GM21390 (cell line): Measurements from ENCODE around the gene ZNF892.
"Not testable (repeated sequence)": the region's sequence is repeated elsewhere in the genome, so short reads cannot be mapped to it uniquely, and the experiment has no call there.

ENCODE experiments used
- ATAC-seq: cut with Tn5 transposase; IDR thresholded peaks from one replicate; pipeline ENCODE4 v1.9.1; 2021; ENCODE audit not compliant: unreplicated experiment

ZNF892 gene

DNA sequence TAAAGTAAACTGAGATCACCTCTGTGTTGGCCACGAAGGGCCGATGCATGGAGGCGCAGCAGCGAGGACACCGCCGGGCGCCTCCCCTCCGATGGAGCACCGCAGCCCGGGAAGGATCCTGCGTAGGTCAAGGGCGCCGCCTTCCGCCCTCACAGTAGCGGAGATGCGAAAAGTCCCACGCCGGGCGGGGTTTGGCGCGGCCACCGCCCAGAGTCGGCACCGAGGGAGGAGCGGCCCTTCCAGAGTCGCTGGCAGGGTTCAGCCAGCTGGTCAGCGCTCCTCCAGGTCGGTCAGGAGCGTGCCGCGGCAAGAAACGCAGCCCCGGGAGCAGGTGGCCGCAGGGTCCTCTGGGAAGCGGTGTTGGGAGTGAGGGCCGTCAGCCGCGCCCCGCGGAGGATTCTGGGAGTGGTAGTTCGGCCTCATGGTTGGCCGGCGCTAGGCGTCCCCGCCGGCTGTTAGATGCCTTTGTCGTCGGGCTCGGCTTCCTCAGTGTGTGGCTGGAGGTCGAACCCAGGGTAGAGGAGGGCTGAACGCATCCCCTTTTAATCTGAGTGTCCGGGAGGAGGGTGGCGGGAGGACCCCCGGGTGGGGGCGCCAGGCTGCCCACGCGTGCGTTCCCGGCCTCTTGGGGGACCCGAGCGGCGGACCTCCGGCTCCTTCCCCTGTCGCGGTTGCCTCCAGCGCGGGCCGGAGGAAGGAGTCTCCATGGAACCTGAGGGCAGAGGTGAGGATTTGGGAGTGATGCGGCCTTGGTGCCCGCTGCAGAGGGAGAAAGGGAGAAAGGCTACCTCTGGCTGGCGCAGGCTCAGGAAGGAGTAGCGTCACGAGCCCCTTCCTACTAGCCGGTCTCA lies at the start of gene ZNF892:
Gene ZNF892 (plus strand): TSS at position 411 of the 851 bp plus-strand sequence. CDS start 295 bp downstream, at position 706.
- ATAC-seq: peak; percentile 97

DNA sequence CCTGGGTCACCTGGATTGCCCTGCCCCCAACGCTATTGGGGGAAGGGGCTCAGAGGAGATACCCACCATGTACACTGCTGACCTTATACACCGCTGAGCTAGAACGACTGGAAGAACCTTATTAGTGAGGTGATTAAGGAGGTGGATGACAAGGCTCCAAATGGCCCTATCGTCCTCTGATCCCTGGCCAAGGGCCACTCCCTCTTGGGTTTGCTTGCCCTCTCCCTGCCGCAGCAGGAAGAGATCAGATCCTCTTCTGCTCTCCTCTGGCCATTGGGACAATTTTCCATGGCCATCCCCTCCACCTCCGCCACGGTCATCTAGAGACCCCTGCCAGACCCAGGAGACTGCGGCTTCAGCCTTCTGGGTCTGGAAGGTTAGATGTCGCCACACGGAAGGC lies 48.9 kb upstream of the ZNF892 start:
- no peak for ATAC-seq

DNA sequence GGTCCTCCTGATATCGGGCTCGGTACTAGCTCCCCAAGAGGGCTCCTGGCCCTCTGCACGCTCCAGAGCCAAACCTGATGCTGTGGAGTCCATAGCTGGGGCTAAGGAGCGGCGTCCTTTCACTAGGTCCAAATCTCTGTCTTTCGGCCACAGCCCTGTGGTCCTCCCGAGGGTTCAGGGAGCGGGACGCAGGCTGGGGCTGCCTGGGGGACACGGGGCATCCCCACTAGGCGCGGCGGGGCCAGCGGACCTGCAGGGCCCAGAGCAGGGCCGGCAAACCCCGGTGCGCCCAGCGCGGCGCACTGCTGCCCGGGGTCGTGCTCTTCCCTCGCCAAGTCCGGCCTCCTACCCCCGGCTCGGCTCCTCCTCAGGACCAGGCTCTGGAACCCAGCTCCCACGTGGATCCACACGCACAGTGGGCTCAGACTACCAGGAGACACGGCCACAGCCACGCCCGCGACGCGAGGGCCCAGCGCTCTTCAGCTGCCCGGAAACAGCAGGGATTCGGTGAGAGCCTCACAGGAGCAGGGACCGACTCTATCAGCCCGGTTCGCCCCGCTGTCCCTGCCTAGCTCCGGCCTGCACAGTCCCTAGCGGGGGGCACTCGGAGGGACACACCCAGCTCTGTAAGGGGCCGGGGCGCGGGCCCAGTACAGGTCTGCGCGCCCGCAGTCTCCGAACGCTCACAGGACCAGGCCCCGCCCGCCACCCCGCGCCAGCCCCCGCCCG lies 48.3 kb upstream of the ZNF892 start:
- ATAC-seq: peak; percentile 51

DNA sequence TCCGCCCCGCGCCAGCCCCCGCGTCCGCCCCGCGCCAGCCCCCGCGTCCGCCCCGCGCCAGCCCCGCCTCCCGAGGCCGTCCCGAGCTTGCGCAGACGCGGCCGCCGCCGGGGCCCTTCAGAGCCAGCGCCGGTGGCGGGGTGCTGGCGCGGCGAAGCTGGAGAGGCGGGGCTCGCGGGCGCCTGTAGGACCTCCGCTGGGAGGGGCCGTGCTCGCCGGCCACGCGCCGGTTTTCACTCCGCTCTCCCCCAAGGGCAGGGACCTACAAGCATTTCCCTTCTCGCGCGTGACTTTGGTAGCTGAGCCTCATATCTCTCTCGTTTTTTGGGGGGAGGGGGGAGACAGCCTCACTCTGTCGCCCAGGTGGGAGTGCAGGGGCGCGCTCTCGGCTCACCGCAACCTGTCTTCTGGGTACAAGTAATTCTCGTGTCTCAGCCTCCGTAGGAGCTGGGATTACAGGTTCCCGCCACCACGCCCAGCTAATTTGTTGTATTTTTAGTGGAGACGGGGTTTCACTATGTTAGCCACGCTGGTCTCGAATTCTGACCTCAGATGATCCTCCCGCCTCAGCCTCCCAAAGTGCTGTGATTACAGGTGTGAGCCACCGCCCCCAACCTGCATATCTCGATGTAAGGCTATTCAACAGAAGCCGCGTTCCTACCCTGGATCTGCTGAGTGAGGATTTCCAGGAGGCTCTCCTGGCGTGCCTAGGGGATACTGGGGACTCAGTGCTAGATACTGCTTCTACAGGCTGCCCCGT lies 47.5 kb upstream of the ZNF892 start, which contains the start of gene ZNF514:
Gene ZNF514 (minus strand): TSS at position 159 of the 760 bp plus-strand sequence. CDS start 6,595 bp downstream, outside the sequence.
- ATAC-seq: peak; percentile 90

DNA sequence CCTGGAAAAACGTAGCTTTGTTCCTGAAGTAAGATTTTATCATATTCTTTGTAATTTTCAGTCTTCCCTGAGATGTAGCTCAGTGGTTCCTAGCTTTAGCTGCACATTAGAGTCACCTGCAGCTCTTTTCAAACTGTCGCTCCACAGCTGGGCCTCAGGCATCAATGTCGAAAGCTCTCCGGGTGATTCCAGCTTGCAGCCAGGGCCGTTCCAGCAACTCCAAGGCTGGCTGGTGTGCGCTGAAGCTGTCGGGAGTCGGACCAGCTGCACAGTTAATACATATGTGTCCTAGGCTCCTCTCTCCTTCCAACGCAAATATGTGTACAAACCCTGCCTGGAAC lies 42.3 kb upstream of the ZNF892 start:
- peak; percentile 18 for ATAC-seq

DNA sequence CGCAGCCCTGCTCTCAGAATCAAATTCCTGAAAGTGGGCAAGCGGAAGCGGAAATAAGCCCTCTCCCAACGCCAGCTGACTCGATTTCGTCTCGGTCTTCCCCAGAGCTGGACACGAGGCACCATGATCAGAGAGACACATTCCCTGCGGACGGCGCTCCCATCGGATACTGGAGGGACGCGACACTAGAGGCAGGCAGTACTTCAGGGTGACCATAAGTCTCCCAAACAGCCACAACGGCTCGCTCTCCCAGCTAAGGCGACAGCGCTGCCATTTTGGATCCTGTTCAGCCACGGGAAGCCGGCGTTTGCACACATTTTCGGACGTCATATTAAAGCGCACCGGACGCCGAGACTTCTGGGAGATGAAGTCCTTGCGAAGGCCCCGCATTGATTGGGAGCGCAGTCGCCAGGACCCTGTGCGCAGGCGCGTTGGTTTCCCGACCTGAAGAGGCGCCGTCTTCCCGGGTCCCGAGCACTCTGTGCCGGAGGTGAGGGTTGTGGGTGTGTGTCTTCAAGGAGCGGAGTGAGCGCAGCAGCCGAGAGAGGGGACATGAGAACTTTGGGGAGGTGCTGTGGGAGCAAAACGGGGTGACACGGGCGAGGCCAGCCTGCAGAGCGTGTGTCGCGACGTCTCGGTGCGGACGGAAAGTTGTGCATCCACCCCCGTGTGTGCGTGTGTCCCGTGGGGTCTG lies 41.8 kb upstream of the ZNF892 start, which contains the start of gene ZNF2:
Gene ZNF2 (plus strand): TSS at position 439 of the 694 bp plus-strand sequence. CDS start 10,418 bp downstream, outside the sequence.
- peak; percentile 88 for ATAC-seq

DNA sequence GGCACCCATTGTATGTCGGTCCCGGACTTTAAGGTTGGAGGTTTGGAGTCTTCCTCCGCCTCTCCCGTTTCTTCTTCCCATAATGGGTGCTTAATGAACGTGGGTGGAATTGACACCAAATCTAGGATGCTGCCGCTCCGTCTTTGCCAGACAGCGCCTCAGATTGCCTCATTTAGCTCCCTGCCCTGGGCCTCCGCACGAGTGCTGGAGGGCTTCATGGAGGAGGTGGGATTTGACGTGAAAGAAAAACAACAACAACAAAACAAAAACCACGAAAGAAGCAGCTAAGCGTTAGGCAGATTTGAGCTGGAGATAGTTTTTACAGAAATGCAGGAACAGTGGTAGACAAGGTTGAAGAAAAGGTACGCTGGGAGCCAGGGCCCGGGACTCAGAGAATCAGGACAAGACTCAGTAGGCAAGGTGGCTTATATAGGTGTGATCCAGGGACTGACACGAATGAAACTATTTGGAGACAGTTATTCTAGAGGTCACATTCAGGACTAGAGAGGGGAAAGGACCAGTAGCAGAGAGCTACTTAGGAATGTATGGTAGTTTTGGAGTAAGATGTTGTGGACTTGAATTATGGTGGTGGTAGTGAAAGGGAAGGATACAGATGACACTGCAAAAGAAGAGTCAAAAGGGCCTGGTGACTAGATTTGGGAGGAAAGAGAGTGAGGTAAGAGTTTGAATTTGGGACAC lies 41.1 kb upstream of the ZNF892 start:
- peak; percentile 14 for ATAC-seq

DNA sequence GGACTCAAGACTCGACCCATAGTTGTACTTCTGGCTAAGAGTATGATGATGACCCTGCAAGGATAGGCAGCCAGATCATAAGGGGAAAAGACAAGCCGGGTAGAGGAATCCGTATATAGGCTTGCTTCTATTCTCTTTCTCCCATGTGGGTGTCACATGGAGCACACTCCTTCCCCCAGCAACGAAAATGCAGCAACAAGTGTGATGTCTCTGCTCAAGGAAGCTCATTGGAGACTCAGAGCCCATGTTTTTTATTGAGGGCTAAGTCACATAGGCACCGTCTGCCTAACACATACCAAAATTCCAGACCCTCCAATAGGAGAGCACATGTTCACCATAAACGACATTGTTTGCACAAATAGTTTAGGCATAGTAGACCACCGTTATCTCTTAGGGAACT lies 35.4 kb upstream of the ZNF892 start:
- ATAC-seq: no peak

DNA sequence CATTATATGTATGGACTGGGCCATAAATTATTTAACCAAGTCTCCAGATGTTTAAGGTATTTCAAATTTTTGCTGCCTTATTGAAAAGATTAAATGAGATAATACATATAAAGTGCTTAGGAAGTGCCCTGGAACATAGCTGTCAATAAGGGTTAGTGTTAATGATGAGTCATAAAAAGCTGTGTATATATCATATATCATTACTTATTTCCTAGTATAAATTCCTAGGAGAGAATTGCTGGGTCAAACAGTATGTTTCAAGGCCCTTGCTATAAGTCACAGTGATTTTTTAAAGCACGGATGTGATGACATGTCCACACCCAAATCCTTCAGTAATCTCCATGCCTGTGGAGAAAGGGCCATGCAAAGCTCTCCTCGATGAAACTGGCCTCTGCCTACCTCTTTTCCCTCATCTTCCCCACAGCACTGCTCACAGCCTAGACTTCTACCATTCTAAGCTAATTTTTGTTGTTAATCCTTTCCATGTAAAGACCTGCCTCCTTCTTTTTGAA lies 33.2 kb upstream of the ZNF892 start:
- no peak for ATAC-seq

DNA sequence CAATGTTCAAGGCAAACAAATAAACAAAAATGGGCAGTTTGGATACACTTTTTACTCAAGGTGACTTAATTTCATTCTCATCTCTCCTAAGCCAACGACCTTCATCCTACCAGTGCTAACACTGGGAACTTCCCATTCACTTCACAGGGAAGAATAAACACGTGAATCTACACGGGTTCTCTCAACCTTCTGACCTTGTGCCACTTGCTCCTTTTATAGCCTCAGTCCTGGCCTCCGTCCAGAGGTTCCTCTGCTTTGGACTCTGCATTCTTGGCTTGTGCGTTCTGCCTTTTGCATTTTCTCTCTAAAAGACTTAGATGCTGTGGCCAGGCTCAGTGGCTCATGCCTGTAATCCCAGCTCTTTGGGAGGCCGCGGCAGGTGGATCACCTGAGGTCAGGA lies 27.9 kb upstream of the ZNF892 start:
- ATAC-seq: no peak

DNA sequence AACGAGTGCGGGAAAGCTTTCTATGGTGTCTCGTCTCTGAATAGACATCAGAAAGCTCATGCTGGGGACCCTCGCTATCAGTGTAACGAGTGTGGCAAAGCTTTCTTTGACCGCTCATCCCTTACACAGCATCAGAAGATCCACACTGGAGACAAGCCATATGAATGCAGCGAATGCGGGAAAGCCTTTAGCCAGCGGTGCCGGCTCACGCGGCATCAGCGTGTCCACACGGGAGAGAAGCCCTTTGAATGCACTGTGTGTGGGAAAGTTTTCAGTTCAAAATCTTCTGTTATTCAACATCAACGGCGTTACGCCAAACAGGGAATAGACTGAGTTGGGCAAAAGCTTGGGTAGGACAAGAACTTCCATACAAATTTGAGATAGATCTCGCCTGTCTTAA lies 25.5 kb upstream of the ZNF892 start:
- ATAC-seq: no peak

DNA sequence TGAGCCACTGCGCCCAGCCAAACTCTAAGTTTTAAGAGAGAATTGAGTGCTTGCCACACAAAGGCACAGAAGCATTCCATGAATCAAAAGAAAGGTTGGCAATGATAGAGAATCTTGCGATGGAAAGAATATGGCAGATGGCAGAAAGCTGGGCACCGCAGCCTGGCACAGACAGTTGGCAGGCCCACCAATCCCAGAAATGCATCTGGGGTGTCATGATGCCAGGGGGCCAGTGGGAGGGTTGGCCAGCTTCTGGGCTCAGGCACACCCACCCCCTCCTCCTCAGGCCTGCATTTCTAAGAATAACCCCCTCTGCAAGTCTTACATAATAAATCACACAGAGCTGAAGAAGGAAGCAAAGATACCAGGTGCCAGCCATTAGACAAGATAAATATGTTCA lies 22.1 kb upstream of the ZNF892 start:
- ATAC-seq: no peak

DNA sequence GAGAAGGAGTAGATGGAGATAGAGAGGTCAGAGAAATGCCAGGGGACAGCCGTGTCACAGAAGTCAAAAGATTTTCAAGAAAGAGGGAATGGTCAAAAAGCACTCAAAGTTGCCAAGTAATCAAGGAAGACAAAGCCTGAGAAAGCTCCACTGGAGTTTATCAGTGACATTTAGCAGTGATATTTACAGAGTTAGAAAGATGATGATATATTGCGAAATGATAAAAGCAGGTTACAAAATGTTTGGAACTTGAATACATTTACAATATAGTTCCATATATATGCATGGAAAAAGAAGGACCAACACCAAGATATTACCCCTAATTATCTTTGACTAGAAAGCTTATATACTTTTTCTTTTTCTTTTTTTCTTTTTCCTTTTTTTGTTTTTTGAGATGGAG lies 21.3 kb upstream of the ZNF892 start:
- ATAC-seq: no peak

DNA sequence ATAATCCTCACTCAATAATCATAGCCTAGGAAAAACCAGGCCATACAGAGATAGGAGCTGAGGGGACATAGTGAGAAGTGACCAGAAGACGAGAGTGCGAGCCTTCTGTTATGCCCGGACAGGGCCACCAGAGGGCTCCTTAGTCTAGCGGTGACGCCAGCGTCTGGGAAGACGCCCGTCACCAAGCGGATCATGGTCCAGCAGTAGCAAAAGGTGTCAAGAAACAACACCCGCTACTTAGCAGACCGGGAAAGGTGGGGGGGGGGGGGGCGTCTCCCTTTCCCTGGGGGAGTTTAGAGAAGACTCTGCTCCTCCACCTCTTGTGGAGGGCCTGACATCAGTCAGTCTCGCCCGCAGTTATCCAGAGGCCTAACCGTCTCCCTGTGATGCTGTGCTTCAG lies 14.4 kb upstream of the ZNF892 start:
- not testable (repeated sequence) for ATAC-seq

DNA sequence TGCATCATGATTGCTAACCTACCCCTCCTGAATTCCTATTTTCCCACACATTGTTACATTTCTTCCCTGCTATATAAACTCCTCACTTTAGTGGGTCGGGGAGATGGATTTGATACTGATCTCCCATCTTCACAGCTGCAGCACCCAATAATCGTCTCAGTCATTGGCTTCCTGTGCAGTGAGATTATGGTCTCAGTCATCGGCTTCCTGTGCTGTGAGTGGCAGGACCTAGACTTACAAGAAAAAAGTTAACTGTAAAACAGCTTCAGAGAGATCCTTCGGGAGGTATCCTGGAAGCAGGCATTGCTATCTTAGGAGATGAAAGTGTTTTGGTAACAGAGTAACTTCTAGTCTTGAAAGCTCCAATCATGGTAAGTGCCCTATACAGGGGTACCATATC lies 3.4 kb upstream of the ZNF892 start:
- no peak for ATAC-seq

DNA sequence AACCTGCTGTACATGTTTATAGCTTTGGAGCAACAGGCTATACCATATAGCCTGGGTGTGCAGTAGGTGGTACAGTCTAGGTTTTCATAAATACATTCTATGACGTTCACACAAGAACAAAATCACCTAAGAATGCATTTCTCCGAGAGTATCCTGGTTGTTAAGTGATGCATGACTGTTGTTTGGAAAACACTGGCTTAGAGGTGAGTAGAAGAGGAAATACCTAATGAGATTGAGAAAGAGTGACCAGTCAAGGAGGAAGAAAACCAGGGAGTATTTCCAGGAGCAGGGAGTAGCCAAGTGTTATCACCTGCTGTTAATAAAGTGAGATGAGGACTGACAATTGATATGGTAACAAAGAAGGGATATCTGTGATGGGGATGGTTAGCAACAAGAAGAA lies 2.9 kb upstream of the ZNF892 start:
- no peak for ATAC-seq

DNA sequence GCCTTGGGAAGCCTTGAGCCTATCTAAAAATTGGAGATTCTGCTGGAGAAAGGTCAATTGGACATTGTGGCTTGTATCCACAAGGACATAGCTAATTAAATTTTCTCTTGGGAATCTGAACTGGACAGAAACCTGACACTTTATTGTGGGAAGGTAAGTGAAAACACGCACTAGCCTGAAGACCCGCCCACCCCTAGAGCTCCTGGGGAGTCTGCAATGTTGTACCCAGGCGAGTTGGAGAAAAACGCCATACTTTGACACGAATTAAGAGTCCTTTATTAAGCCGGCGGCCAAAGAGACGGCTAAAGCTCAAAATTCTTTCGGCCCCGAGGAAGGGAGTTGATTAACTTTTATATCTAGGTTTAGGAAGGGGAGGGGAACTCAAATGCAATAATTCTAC lies 1.2 kb upstream of the ZNF892 start:
- no peak for ATAC-seq

DNA sequence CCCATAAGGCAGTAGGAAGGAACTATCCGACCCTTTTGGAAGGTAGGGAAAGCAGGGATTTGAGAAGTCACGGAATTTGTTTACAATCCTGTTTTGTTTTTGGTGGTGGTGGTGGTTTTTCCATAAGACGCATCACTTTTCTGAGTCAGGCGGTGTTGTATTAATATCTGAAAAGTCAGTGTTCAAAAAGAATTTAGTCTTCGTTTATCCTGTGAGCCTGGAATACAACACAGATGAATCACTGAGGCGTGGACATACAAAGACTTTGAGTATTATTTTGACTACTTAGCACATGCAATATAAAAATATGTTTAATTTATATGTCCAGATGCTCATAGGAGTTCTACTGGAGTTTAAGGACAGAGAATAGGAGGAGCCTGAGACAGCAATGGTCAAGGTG lies 785 bp downstream of the ZNF892 start:
- no peak for ATAC-seq

DNA sequence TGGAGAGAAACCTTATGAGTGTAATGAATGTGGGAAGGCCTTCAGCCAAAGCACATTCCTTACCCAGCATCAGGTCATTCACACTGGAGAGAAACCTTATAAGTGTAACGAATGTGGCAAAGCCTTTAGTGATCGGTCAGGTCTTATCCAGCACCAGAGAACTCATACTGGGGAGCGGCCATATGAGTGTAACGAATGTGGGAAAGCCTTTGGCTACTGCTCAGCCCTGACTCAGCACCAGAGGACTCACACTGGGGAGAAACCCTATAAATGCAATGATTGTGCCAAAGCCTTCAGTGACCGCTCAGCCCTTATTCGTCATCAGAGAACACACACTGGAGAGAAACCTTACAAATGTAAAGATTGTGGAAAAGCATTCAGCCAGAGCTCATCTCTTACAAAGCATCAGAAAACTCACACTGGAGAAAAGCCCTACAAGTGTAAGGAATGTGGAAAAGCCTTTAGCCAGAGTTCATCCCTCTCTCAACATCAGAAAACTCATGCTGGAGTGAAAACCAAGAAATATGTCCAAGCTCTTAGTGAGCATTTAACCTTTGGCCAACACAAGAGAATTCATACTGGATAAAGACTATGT lies 7.8 kb downstream of the ZNF892 start:
- ATAC-seq: no peak

DNA sequence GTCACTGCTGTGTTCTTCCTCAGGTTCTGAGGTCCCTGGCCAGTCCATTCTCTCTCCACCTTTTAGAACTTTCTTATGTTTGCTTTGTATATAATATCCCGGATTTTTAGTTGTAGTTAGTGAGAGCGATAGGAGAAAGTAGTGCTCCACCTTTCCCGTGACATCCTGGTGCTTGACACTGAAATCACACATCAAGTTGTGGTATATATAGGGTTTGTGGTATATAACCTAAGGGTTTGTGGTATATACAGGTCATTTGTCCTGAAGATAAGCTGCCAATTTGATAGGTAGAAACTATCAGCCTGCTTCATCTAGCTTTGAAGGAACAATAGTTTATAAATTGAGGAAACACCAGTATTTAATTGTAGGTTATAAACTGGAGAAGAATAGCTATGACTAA lies 13.1 kb downstream of the ZNF892 start:
- ATAC-seq: no peak
